HG03064 (cell line): Measurements from ENCODE around the gene RAPGEF2.

Source experiments
- ATAC-seq: cut with Tn5 transposase; IDR thresholded peaks from one replicate; pipeline ENCODE4 v1.9.1; 2021; ENCODE audit warnings: low read depth; ENCODE audit not compliant: unreplicated experiment

Gene RAPGEF2

GRCh38 chr4:159188646-159189045, 85.8 kb downstream of the RAPGEF2 start:
- ATAC-seq, result no peak

GRCh38 chr4:159190651-159191050, 87.8 kb downstream of the RAPGEF2 start:
- ATAC-seq, result no peak

- ATAC-seq, result no peak
Observed at GRCh38 chr4:159191989-159192388, 89.1 kb downstream of the RAPGEF2 start.

- no peak for ATAC-seq
Observed at GRCh38 chr4:159193046-159193620, 90.3 kb downstream of the RAPGEF2 start.

GRCh38 chr4:159195361-159195769, 92.5 kb downstream of the RAPGEF2 start:
- no peak for ATAC-seq

- no peak for ATAC-seq
Observed at GRCh38 chr4:159197260-159197884, 94.5 kb downstream of the RAPGEF2 start.

- no peak for ATAC-seq
Observed at GRCh38 chr4:159197885-159198269, 95.0 kb downstream of the RAPGEF2 start.

GRCh38 chr4:159199826-159200225, 96.9 kb downstream of the RAPGEF2 start:
- ATAC-seq, result no peak

GRCh38 chr4:159201168-159201567, 98.3 kb downstream of the RAPGEF2 start:
- ATAC-seq, result no peak

- ATAC-seq, result no peak
Observed at GRCh38 chr4:159204566-159204965, 101.7 kb downstream of the RAPGEF2 start.

GRCh38 chr4:159205466-159205865, 102.6 kb downstream of the RAPGEF2 start:
- no peak for ATAC-seq

- ATAC-seq, result peak; percentile 96
Observed at GRCh38 chr4:159206427-159206871, 103.6 kb downstream of the RAPGEF2 start.

- ATAC-seq, result no peak
Observed at GRCh38 chr4:159209249-159209648, 106.4 kb downstream of the RAPGEF2 start.

GRCh38 chr4:159210975-159211374, 108.1 kb downstream of the RAPGEF2 start:
- ATAC-seq, result no peak

- no peak for ATAC-seq
Observed at GRCh38 chr4:159212675-159213293, 109.9 kb downstream of the RAPGEF2 start.

- ATAC-seq, result no peak
Observed at GRCh38 chr4:159216834-159217233, 114.0 kb downstream of the RAPGEF2 start.

- no peak for ATAC-seq
Observed at GRCh38 chr4:159219862-159220261, 117.0 kb downstream of the RAPGEF2 start.

GRCh38 chr4:159220353-159220752, 117.5 kb downstream of the RAPGEF2 start:
- no peak for ATAC-seq

GRCh38 chr4:159221280-159221679, 118.4 kb downstream of the RAPGEF2 start:
- ATAC-seq, result no peak

GRCh38 chr4:159222043-159222552, 119.2 kb downstream of the RAPGEF2 start:
- no peak for ATAC-seq

- no peak for ATAC-seq
Observed at GRCh38 chr4:159224408-159224807, 121.5 kb downstream of the RAPGEF2 start.

GRCh38 chr4:159227378-159227777, 124.5 kb downstream of the RAPGEF2 start:
- no peak for ATAC-seq
